CD4-positive, alpha-beta T cell (primary cell): ENCODE measurements around the gene PPP1R37. TPM values are rescaled to one million over a fixed set of nuclear protein-coding genes. Genes with fewer than 3 reads are reported as not detected.

Source experiments
- ATAC-seq: fragments of 200-7000 bp; cut with Tn5 transposase; one replicate; pipeline ENCODE4 v1.10.0; 2022; ENCODE audit warnings: mild to moderate bottlenecking; ENCODE audit not compliant: poor library complexity
- CTCF ChIA-PET: fragments of 350-600 bp; sonication (Branson Sonifier 250); formaldehyde crosslinking; loops from one replicate; lab custom pipeline; 2021; ENCODE audit warnings: antibody characterized with exemption, inconsistent platforms; lab: Charles Lee
- POLR2A ChIA-PET: fragments of 350-600 bp; sonication (Branson Sonifier 250); formaldehyde crosslinking; loops from one replicate; lab custom pipeline; 2021; ENCODE audit warnings: antibody characterized with exemption, inconsistent platforms; lab: Charles Lee
- DNase-seq, 14 experiments: peaks; one replicate each; pipeline ENCODE4 v3.0.0-alpha.2; 2013 to 2020; ENCODE audit warnings: mixed read lengths in 2 of 14
- H3K27ac ChIP-seq, 2 donors: one replicate each; pipeline versions ENCODE4 v1.5.1 to v1.7.0; 2013; ENCODE audit warnings: low read length in 2 of 2, low read depth in 1 of 2, mild to moderate bottlenecking in 1 of 2
- H3K27me3 ChIP-seq, 2 experiments: 1 replicate in 1 of 2; 2 replicates in 1 of 2; pipeline versions ENCODE4 v1.6.1 to v1.7.0; 2013; ENCODE audit warnings: low read length in 2 of 2, control low read depth in 1 of 2, mild to moderate bottlenecking in 1 of 2, moderate library complexity in 1 of 2; ENCODE audit not compliant: insufficient read depth in 2 of 2, control insufficient read depth in 1 of 2
- H3K36me3 ChIP-seq: one replicate; pipeline ENCODE4 v1.6.1; 2013; ENCODE audit warnings: low read length, control low read depth; ENCODE audit not compliant: insufficient read depth
- H3K4me1 ChIP-seq: one replicate; pipeline ENCODE4 v1.6.1; 2013; ENCODE audit warnings: low read length, control low read depth; ENCODE audit not compliant: insufficient read depth
- H3K4me3 ChIP-seq: one replicate; pipeline ENCODE4 v1.5.1; 2013; ENCODE audit warnings: mild to moderate bottlenecking, low read length, moderate library complexity
- H3K9me3 ChIP-seq, 2 experiments: 1 replicate in 1 of 2; 2 replicates in 1 of 2; pipeline versions ENCODE4 v1.6.1 to v1.7.0; 2013; ENCODE audit warnings: low read length in 2 of 2, mild to moderate bottlenecking in 2 of 2, control low read depth in 1 of 2, moderate library complexity in 1 of 2; ENCODE audit not compliant: control insufficient read depth in 1 of 2, insufficient read depth in 1 of 2
- H3K27ac Mint-ChIP-seq: one replicate; pipeline ENCODE4 v1.8.0; 2020; ENCODE audit warnings: mixed read lengths
- H3K27me3 Mint-ChIP-seq: one replicate; pipeline ENCODE4 v1.8.0; 2021; ENCODE audit warnings: mixed read lengths
- H3K36me3 Mint-ChIP-seq: one replicate; pipeline ENCODE4 v1.8.0; 2021; ENCODE audit warnings: low read depth, mixed read lengths
- H3K4me1 Mint-ChIP-seq: one replicate; pipeline ENCODE4 v1.8.0; 2021; ENCODE audit warnings: low read depth, mixed read lengths
- H3K4me3 Mint-ChIP-seq: one replicate; pipeline ENCODE4 v1.8.0; 2020; ENCODE audit warnings: mild to moderate bottlenecking, mixed read lengths
- H3K9me3 Mint-ChIP-seq: one replicate; pipeline ENCODE4 v1.8.0; 2020; ENCODE audit warnings: mixed read lengths
- CTCF ChIP-seq: fragments of 200-600 bp; IDR thresholded peaks from one replicate; pipeline ENCODE4 v1.8.0; 2022; ENCODE audit warnings: antibody characterized with exemption, mild to moderate bottlenecking
- intact Hi-C, 2 experiments: fragments of 100-400 bp; cut with DNase I in 1 of 2; cut with micrococcal nuclease in 1 of 2; formaldehyde crosslinking; loops; one replicate each; pipeline versions ENCODE4 v1.15.1 to v1.9.0; 2023 to 2025; cut with DNase I, micrococcal nuclease
- total RNA-seq, 174 experiments: library from RNA in 2 of 174; stranded (reverse) in 2 of 174; gene quantifications; one replicate each; pipeline ENCODE4 v1.2.3 and lab custom pipeline; 2021 to 2026

Gene PPP1R37
- total RNA-seq, 2 experiments from 2014 or later: 17.2 to 19.6 TPM

DNA sequence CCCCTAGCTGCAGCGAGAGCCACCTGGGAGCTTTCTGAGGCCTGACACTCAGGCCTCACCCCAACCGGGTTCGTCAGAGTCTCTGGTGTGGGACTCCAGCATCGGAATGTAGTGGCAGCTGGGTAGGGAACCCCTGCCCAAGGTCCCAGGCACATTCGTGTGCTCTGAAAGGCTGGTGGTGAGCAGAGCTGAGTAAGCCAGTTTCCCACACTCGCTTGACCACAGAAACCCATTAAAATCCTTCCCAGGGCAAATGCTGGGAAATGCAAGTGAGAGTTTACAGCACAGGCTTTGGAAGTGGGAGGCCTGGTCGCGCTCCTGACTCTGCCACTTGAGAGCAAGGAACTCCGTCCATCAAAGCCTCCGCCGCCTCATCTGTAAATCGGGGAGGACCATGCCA lies 80.8 kb downstream of the PPP1R37 start:
- ChIA-PET CTCF (no interaction called here), POLR2A (no interaction called here)
- Mint-ChIP-seq H3K4me1 (peaks cover 33% of the 10 kb centered on the region), H3K4me3 (no peak overlapping the region), H3K27me3 (no peaks in the 10 kb centered on the region), H3K36me3 (peaks cover 4% of the 10 kb centered on the region), H3K27ac (peak overlapping the region; percentile 54), H3K9me3 (no peaks in the 10 kb centered on the region)
- DNase-seq (no peak), ATAC-seq (no peak)
- intact Hi-C loops: loop anchor here in 1 of 2 experiments (10.0 kb wide), 1 partner anchor 521 kb away; the partner anchor contains the start of genes QPCTL and SNRPD2
- no peak for TF ChIP-seq CTCF
- Histone ChIP-seq H3K4me1 (peaks cover 69% of the 10 kb centered on the region), H3K9me3 (no peaks in the 10 kb centered on the region), H3K36me3 (no peaks in the 10 kb centered on the region), H3K27me3 (no peaks in the 10 kb centered on the region), H3K4me3 (no peak overlapping the region), H3K27ac (no peak overlapping the region)

GRCh38 chr19:45175515-45176345 lies 82.8 kb downstream of the PPP1R37 start:
- H3K4me3 Mint-ChIP-seq: peak overlapping the region; percentile 55

More at GRCh38 chr19:45175515-45176345, 82.8 kb downstream of the PPP1R37 start:
- H3K36me3 Mint-ChIP-seq: peaks cover 4% of the 10 kb centered on the region
- Histone ChIP-seq H3K27ac (no peak overlapping the region), H3K36me3 (peaks cover 3% of the 10 kb centered on the region), H3K4me3 (no peak overlapping the region), H3K4me1 (peaks cover 66% of the 10 kb centered on the region), H3K27me3 (no peaks in the 10 kb centered on the region), H3K9me3 (no peaks in the 10 kb centered on the region)
- peaks cover 43% of the 10 kb centered on the region for H3K4me1 Mint-ChIP-seq
- ChIA-PET CTCF (no interaction called here), POLR2A (interaction anchor here (0.7 kb wide), 1 partner anchor 597 kb away, joined by 3 read pairs; no protein-coding TSS in a partner anchor)
- ATAC-seq (no peak), DNase-seq (peak in 1 of 14 experiments; percentile 27)
- intact Hi-C loops: loop anchor here (5.0 to 10.0 kb wide), 3 partner anchors 77 to 519 kb away; partner anchors contain the start of genes MARK4 (in 1 of the 2), PPP1R37 (in 1 of the 2), QPCTL (in 1 of the 2) and SNRPD2 (in 1 of the 2)
- no peaks in the 10 kb centered on the region for H3K9me3 Mint-ChIP-seq
- peak overlapping the region; percentile 70 for H3K27ac Mint-ChIP-seq
- no peaks in the 10 kb centered on the region for H3K27me3 Mint-ChIP-seq
- TF ChIP-seq CTCF: no peak
